NOMO-1 treated with dmso at 0.1 percent for 144 hours (cell line): ENCODE data around the gene NUDT14.

Source experiments
- DNase-seq: peaks from one replicate; lab custom pipeline; 2025; ENCODE audit not compliant: unreplicated experiment; lab: John Stamatoyannopoulos, UW

The NUDT14 gene

GRCh38 chr14:105180592-105181548 lies at the start of gene NUDT14:
Gene NUDT14 (minus strand): TSS chr14:105181312. CDS start chr14:105181209, 103 bp downstream.
- DNase-seq: no peak

- no peak for DNase-seq
Measured at GRCh38 chr14:105229099-105229655, 48.1 kb upstream of the NUDT14 start.

GRCh38 chr14:105228562-105228961 lies 47.5 kb upstream of the NUDT14 start:
- no peak for DNase-seq

- no peak for DNase-seq
Measured at GRCh38 chr14:105227346-105227745, 46.2 kb upstream of the NUDT14 start.

- no peak for DNase-seq
Measured at GRCh38 chr14:105226198-105226597, 45.1 kb upstream of the NUDT14 start.

- no peak for DNase-seq
Measured at GRCh38 chr14:105224845-105225570, 43.9 kb upstream of the NUDT14 start.

- no peak for DNase-seq
Measured at GRCh38 chr14:105223770-105224544, 42.8 kb upstream of the NUDT14 start.

GRCh38 chr14:105223260-105223659 lies 42.1 kb upstream of the NUDT14 start:
- no peak for DNase-seq

- DNase-seq: no peak
Measured at GRCh38 chr14:105221598-105222178, 40.6 kb upstream of the NUDT14 start.

- DNase-seq: no peak
Measured at GRCh38 chr14:105220699-105221597, 39.8 kb upstream of the NUDT14 start.

GRCh38 chr14:105219753-105220152 lies 38.6 kb upstream of the NUDT14 start:
- no peak for DNase-seq

- DNase-seq: no peak
Measured at GRCh38 chr14:105219043-105219612, 38.0 kb upstream of the NUDT14 start.

- DNase-seq: no peak
Measured at GRCh38 chr14:105218611-105219010, 37.5 kb upstream of the NUDT14 start.

- DNase-seq: no peak
Measured at GRCh38 chr14:105217774-105218173, 36.7 kb upstream of the NUDT14 start.

- no peak for DNase-seq
Measured at GRCh38 chr14:105216490-105217247, 35.6 kb upstream of the NUDT14 start.

- no peak for DNase-seq
Measured at GRCh38 chr14:105215602-105216001, 34.5 kb upstream of the NUDT14 start.

- no peak for DNase-seq
Measured at GRCh38 chr14:105214324-105214915, 33.3 kb upstream of the NUDT14 start.

- DNase-seq: no peak
Measured at GRCh38 chr14:105213361-105213760, 32.2 kb upstream of the NUDT14 start.
